GM12891 (cell line): ENCODE measurements around the gene PKDREJ.

Experiments
- PAX5 ChIP-seq: IDR thresholded peaks from 2 replicates; pipeline ENCODE4 v1.6.1; 2011; ENCODE audit warnings: low read length, moderate library complexity, mild to moderate bottlenecking; ENCODE audit not compliant: insufficient read depth, severe bottlenecking
- POLR2A ChIP-seq: IDR thresholded peaks from 2 replicates; pipeline ENCODE4 v1.6.1; 2011; ENCODE audit warnings: low read depth, low read length, control low read depth
- POLR2AphosphoS5 ChIP-seq: IDR thresholded peaks from 2 replicates; pipeline ENCODE4 v1.6.1; 2011; ENCODE audit warnings: low read depth, low read length, control low read depth
- POU2F2 ChIP-seq: IDR thresholded peaks from 2 replicates; pipeline ENCODE4 v1.6.1; 2011; ENCODE audit warnings: low read depth, mild to moderate bottlenecking, control low read depth, low read length, moderate library complexity
- SPI1 ChIP-seq: IDR thresholded peaks from 2 replicates; pipeline ENCODE4 v1.6.1; 2011; ENCODE audit warnings: low read depth, low read length, control low read depth
- TAF1 ChIP-seq: IDR thresholded peaks from 2 replicates; pipeline ENCODE4 v1.6.1; 2011; ENCODE audit warnings: low read depth, low read length, control low read depth

GRCh38 chr22:46308283-46308988 lies 45.3 kb upstream of the PKDREJ start:
- TF ChIP-seq POLR2A (no peak), POLR2AphosphoS5 (no peak), SPI1 (no peak), TAF1 (no peak), PAX5 (no peak), POU2F2 (no peak)
